GM18502 (cell line): ENCODE data around the gene FJX1.
"Not testable (repeated sequence)": the region's sequence is repeated elsewhere in the genome, so short reads cannot be mapped to it uniquely, and the experiment has no call there.

ENCODE experiments used
- ATAC-seq: cut with Tn5 transposase; IDR thresholded peaks from one replicate; pipeline ENCODE4 v1.9.1; 2021; ENCODE audit warnings: mild to moderate bottlenecking; ENCODE audit not compliant: unreplicated experiment, poor library complexity

FJX1 gene

DNA sequence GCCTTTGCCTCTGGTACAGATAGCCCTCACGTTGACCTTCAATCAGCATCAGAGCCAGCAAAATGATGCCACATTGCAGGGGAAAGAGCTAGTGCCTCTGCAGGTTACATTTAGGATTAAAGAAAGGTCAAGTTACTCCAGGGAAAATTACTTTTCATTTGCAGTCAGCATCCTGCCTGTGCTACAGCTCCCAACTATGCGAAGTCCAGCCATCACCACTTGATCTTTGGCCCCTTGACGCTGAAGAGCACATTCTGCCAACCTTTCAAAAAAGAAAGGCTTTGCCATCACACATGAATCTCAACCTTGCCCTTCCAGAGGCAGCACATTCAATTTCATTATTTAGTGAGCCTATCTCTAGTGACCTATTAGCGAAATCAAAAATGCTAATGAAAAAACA is 11.3 kb downstream of the FJX1 start:
- no peak for ATAC-seq

GRCh38 chr11:35629914-35630313 is 11.7 kb downstream of the FJX1 start:
- no peak for ATAC-seq

DNA sequence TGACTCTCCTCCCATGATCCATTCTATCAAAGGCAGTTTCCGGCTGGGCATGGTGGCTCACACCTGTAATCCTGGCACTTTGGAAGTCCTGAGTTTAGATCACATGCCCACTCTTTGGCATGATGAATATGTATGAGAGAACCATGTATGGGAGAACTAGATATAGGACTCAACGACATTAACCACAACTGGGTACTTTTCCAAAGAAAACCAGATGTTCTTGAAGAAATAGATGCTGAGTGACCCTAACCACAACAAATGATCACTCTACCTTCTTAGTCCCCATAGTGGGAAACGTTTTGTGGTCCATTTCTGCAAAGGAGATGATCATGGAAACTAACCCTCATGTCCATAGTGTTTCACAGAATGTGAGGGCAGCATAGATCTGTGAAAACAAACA is 13.6 kb downstream of the FJX1 start:
- ATAC-seq = no peak

DNA sequence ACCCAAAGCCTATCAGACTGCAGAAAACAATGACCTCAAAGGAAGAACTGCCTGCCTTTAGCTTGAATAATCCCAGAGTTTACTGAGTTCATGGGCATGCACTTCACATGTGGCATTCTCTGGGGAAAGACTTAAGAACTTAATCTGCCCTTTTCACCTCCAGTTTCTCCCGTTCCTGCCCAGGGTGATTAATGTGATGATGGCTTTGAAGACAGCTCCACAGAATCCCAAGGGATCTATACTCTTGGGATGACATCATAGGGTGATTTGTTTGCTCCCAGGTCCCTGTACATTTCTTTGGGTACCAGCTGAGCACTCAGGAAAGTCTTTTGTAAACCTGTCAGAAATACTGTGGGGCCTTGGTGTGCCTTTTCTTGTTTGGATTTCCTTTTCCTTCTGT is 14.0 kb downstream of the FJX1 start:
- ATAC-seq = no peak

- no peak for ATAC-seq
These were observed 15.7 kb downstream of the FJX1 start for GRCh38 chr11:35633827-35634423.

DNA sequence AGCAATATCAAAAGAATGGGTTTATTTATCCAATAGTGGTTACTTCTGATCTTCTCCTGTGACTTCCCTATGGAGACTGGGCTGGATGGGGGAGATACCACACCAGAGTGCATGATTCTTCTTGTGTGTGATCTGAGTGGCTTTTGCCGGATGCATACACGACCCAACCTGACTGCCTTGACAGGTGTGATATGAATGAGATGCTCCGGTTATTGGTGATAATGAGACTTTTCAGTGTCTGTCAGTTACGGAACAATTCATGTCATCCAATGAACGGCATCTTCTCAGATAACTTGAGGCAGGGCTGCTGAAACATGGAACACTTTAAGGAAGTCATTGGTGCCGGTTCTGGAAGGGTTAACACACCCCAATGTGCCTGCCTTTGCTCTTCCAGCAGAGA is 17.7 kb downstream of the FJX1 start:
- ATAC-seq = no peak

DNA sequence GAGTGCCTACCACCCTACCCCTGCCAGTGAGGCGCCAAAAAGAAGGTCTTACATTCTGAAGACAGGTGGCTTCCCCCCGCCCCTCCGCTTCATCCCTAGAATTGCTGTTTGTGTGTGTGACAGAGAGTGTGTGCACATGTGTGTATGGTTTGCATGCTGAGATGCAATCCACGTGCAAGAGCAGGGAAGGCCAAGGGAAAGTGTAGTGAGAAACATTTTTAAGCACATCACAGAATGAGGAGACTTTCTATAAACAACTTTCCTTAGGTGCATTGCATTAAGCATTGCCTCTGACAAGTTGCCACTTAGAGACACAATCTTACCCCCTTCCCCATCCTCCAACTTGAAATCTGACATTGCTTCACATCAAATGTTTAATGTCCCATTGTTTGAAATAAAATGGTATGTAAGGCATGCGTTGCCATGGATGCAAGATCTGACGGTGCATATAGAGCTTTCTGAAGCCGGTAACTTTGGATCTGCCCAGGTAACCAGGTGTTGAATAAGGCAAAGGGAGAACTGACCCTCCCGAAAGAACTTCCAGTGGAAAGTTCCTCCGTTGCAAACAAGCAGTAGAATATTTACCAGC is 21.4 kb downstream of the FJX1 start:
- ATAC-seq = no peak

DNA sequence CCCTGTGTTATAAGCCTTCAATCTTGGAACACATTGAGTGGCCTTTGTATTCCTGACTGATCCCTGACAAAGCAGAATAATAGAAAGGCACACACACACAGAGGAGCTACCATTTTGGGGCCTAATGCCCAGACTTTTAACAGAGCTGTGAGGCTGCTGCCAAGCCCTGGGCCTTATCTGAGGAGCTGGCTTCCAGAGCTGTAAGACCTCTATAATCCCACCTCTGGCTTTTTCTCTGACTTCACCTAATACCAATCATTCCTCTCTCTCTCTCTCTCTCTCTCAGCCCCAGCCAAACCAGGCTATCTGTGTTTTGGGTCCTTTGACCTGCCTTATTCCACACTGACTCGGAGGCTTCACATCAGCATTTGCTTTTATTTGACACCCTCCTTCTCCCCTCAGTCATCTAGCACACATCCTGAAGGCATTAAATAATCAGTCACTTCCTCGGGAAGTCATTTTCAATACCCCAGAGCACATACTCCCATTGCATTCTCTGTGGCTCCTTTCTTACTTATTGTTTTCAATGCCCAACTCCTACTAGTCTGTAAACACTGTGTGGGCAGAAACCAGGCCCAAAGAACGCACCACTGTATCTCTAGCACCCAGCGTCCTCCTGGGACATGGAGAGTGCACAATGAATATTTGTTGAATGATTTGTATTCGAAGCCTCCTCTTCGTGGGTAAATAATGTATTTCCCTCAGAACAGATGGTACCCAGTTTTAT is 23.1 kb downstream of the FJX1 start:
- ATAC-seq = no peak

DNA sequence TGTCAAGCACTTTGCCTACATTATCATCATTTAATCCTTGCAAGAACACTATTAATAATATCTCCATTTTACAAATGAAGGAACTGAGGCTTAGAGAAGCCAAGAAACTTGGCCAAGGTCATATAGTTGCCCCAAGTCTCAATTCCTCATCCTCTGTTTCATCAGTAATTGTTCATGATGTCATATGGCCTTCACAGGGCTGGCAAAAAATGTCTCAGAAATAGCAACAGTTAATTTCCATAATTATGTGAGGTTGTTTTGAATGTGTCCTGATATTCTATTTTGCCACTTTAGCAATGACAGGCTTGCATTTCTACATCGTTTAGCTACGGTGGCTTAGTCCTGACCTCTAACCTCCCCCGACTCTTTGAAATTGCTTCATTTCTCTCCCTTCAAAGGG is 23.7 kb downstream of the FJX1 start:
- ATAC-seq = no peak

GRCh38 chr11:35647421-35648093 is 29.3 kb downstream of the FJX1 start:
- ATAC-seq = no peak

DNA sequence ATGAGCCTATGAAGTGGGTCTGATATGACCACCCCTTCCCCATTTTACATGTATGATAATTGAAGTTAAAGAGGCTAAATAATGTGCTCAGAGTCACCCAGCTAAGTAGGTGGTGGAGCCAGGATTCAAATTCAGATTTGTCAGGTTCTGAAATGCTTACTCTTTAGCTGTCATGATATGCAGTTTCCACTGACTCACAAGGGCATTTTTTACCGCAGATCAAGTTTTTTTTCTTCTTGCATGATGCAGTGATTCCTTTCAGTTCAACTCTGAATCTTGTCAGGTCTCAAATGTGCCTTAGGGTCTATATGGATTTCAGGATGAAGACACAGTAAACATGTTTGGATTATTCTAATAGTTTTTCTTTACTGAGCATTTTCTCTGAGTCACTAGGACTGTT is 31.7 kb downstream of the FJX1 start:
- ATAC-seq = no peak

- no peak for ATAC-seq
These were observed 32.2 kb downstream of the FJX1 start for GRCh38 chr11:35650467-35650866.

- ATAC-seq = no peak
These were observed 33.0 kb downstream of the FJX1 start for GRCh38 chr11:35651263-35651662.

DNA sequence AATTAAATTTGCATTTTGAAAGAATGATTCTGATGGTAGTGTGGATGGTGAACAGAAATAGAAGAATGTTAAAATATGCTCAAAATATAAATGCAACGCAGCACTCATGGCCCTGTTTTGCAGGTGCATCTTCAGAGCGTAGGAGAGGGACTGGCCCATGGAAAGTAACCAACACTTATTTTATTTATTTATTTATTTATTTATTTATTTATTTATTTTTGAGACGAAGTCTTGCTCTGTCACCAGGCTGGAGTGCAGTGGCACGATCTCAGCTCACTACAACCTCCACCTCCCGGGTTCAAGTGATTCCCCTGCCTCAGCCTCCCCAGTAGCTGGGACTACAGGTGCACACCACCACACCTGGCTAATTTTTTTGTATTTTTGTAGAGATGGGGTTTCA is 34.5 kb downstream of the FJX1 start:
- ATAC-seq = not testable (repeated sequence)

GRCh38 chr11:35654711-35655110 is 36.5 kb downstream of the FJX1 start:
- no peak for ATAC-seq

- ATAC-seq = no peak
These were observed 37.0 kb downstream of the FJX1 start for GRCh38 chr11:35655254-35655653.

GRCh38 chr11:35655856-35656255 is 37.6 kb downstream of the FJX1 start:
- ATAC-seq = no peak

GRCh38 chr11:35658020-35658948 is 40.0 kb downstream of the FJX1 start:
- no peak for ATAC-seq

GRCh38 chr11:35661534-35661933 is 43.3 kb downstream of the FJX1 start:
- ATAC-seq = no peak

GRCh38 chr11:35662061-35662648 is 43.9 kb downstream of the FJX1 start:
- ATAC-seq = peak; percentile 52
